HG03025 (cell line): ENCODE data around the gene ENPP7.

ENCODE experiments used
- ATAC-seq: cut with Tn5 transposase; IDR thresholded peaks from one replicate; pipeline ENCODE4 v1.9.1; 2021; ENCODE audit warnings: mild to moderate bottlenecking, moderate library complexity; ENCODE audit not compliant: unreplicated experiment, low FRiP score

Gene ENPP7

GRCh38 chr17:79702550-79703236 lies 28.1 kb upstream of the ENPP7 start:
- no peak for ATAC-seq

DNA sequence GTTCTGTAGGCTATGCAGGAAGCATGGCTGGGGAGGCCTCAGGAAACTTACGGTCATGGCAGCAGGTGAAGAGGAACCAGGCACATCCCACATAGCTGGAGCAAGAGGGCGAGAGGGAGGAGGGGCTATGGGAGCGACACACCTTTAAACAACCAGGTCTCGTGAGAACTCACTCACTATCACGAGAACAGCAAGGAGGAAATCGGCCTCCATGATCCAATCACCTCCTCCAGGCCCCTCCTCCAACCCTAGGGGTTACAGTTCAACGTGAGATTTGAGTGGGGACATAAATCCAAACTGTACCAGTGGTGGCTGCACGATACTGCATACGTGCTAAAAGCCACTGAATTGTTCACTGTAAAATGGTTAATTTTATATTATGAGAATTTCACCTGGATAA lies 26.1 kb upstream of the ENPP7 start:
- no peak for ATAC-seq

GRCh38 chr17:79705674-79706073 lies 25.1 kb upstream of the ENPP7 start:
- no peak for ATAC-seq

DNA sequence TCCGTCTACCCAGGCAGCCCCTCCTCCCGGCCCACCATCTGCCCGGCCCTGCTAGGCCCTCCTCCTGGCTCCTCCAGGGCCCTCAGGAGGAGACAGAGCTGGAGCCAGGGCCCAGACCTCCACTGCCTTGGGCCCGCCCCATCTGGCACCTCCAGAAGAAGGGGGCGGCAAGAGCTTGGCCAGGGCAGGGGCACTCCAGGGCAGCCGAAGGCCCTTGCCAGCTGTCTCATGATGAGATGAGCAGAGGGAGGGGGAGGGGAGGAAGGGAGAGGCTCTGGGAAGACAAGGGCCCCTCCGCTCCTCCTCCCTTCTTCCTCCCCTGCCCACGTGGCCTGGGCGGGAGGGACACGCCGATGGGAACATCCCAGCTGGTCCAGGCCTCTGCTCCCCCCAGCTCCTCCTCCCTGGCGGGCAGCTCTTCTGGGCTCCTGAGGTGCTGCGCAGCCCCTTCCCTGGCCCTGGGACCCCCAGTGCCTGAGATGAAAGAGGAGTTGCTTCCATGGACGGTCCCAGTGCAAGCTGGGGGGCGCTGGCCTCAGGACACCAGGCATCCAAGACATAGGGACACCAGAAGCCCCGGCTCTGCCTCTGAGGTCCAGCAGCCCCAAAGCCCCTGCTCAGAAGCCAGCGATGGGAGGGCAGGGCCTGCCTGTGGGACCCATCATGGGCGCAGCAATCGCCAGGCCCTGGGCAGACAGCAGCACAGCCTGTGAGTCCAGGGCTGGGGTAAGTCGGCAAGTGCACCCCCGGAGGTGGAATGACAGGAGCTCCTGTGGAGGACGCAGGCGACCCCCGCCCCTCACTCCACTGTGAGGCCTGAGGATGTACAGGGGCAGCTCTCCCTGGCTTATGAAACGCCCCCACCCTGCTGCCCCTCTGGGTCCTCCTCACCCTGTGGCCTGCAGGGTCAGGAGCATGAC lies 23.6 kb upstream of the ENPP7 start:
- ATAC-seq = no peak

- no peak for ATAC-seq
These were observed 22.5 kb upstream of the ENPP7 start for GRCh38 chr17:79707931-79708891.

- ATAC-seq = no peak
These were observed 18.9 kb upstream of the ENPP7 start for GRCh38 chr17:79711715-79712305.

DNA sequence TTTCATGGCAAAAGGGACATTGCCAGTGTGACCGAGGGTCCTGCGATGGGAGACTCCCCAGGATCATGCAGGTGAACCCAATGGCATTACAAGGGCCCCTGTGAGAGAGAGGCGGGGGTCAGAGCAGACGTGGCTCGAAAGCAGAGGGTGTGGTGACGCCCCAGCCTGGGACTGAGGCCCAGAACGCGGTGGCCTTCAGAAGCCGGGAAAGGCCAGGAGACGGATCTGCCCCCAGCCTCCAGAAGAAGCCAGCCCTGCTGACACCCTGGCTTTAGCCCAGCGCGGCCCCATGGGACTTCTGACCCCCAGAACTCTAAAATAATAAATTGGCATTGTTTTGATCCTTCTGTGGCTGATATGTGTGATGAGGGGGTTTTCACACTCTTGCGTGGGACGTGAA lies 17.4 kb upstream of the ENPP7 start:
- no peak for ATAC-seq

GRCh38 chr17:79714176-79715097 lies 16.3 kb upstream of the ENPP7 start:
- ATAC-seq = no peak

DNA sequence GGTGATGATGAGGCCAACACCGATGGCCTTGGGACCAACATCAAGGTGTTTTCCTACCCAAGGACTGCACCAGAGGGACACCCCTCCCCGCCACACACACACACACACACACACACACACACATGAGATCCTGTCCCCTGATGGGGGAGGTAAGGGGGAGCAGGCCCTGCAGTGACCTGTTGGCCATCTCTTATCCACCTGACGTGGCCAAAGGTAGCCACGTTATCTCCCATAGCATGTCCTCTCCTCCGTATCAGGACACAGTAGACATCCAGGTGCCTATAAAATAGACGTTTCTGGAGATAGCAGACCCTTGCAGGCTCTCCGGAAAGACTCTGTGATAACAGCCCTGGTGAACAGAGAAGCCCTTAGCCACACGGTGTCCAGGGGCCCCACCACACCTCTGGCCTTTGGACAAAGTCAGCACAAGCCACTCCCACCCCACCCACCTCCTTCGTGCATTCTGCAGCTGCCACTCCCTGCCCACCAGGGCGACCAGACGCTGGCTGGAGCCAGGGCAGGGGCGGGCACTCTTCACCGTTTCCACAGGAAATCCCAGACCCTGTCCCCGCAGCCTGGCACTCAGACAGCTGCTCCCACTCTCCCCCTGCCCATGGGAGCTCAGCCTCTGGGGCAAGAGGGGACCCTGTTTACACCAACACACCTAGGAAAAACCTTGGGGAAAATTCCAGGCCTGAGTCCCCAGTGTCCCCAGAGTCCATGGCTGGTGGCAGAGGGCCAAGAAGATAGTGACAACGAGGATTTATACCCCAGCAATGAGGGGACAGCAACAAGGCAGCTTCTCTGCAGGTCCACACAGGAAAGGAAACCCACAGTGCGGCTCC lies 15.4 kb upstream of the ENPP7 start:
- ATAC-seq = no peak

- no peak for ATAC-seq
These were observed 14.6 kb upstream of the ENPP7 start for GRCh38 chr17:79715943-79716797.

DNA sequence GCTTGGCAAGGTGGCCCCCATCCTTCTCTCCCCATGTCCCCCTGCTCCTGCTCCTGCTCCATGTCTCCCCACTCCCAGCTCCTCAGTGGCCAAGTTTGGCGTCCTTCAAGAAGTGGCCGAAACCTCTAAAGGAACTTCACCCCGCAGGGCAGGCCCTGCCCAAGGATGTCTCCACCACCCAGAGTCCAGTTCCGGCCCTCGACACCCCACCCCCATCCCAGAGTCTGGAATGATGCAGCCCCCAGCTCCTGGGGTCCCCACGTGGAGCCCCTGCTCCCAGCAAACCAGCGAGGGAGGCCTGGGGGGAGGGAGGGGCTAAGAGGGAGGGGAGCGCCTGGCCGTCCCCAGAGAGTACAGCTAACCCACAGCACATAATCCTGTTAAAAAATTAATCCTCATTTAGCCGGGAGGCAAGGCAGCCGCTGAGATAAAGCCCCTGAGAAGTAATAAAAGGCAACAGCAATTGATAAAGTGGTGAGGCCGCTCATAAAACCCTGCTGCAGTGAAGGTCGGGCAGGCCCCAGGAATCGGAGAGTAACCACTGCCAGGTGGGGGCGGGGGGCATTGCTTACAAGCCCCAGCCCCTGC lies 9.9 kb upstream of the ENPP7 start:
- ATAC-seq = no peak

DNA sequence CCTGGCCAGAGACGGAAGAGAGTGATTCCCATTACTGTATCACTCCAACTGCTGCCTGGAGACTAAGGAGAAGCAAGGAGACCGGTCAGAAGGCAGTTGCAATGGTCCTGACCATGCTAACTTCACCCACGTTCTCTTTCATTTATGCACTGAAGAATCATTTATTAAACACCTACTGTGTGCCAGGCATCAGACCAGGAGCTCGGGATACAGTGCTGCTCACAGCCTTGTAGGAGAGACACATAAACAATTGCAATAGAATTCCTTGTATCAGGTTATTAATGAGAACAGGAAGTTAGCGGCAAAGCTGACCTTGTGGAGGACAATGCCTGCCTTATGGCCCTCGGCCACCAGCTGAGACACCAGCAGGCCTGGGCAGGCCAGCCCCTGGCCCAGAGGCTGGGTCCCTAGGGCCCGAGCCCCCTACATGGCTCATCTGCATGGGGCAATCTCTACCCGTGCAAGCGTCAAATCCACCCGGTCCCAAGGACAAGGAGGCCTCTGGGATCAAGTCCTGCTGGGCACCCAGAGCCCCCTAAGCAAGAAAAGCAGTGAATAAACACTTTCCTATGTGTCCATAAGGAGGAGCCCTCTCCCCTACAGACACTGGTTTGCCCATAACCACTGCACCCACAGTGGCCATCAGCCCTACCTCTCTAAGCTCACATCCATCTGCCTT lies 8.6 kb upstream of the ENPP7 start:
- no peak for ATAC-seq

- no peak for ATAC-seq
These were observed 8.0 kb upstream of the ENPP7 start for GRCh38 chr17:79722787-79723186.

- no peak for ATAC-seq
These were observed 2.4 kb upstream of the ENPP7 start for GRCh38 chr17:79728169-79728907.

DNA sequence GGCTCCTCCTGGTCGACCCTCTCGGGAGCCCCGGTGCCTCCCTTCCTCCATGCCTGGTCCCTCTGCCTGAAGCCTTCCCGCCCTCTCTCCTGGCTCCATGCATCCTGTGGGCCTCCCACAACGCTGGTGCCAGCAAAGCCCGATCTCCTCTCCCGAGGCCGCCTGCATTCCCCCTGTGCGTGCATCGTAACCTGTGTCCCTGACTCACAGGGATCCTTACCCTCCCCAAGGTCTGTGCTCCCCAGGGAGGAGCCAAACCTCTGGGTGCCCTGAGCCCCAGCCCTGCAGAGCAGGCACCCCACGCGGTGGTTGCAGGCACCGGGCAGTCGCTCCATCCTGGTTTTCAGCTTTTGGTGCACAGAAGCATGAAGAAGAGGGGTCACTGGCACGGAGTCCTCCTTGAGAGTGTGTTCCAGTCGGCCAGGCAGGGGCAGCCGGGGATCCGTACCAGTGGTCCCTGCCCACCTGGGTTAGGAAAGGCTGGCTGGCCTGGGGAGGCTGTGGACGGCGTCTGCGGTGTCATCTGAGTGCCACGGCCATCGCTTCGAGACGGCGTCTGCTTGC lies 1.8 kb upstream of the ENPP7 start:
- ATAC-seq = no peak

DNA sequence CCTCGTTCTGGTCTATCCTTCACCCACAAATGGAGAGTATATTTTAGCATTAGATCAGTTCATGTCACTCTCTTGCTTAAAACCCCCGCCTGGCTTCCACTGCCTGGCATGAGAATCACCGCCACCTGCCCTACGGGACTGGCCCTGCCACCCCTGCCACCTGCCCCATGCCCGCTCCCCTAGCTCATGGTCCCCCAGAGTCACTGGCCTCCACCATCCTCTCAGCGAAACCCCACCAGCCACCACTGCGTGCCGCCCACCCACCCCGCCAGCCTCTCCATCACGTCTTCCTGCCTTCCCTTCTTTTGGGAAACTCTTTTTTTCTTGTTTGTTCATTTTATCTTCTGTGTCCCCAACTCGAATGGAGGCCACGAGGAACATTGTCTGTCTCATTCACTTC lies 982 bp upstream of the ENPP7 start:
- ATAC-seq = no peak
